ENCODE data around the gene ADARB1. TPM values are rescaled to one million over a fixed set of nuclear protein-coding genes. Genes with fewer than 3 reads are reported as not detected.

The ADARB1 gene
- total RNA-seq, 1 donor from 2014 or later = 25.8 TPM

- H3K9me3 Mint-ChIP-seq (ENCODE audit: unreplicated experiment) = no peaks in the 10 kb centered on the region
- Histone ChIP-seq H3K4me2 (ENCODE audit: low read length) (no peak overlapping the region), H3K9me3 (ENCODE audit: insufficient read depth, low read depth, low read length) (no peaks in the 10 kb centered on the region), H3K27ac (ENCODE audit: low read depth, low read length) (no peak overlapping the region), H4K20me1 (ENCODE audit: insufficient read depth, low read length) (peaks cover 64% of the 10 kb centered on the region), H3K9ac (ENCODE audit: low read length) (no peak overlapping the region), H3K4me1 (ENCODE audit: insufficient read depth, low read length) (no peaks in the 10 kb centered on the region), H3K27me3 (ENCODE audit: insufficient read depth, low read length) (no peaks in the 10 kb centered on the region), H2AFZ (ENCODE audit: low read depth, low read length) (no peak overlapping the region), H3K36me3 (ENCODE audit: insufficient read depth, low read length) (peaks cover 12% of the 10 kb centered on the region), H3K79me2 (ENCODE audit: insufficient read depth, low read length) (peaks cover 9% of the 10 kb centered on the region), H3K4me3 (ENCODE audit: insufficient read depth, low read depth, low read length) (no peak overlapping the region)
- TF ChIP-seq, protein P1, sequence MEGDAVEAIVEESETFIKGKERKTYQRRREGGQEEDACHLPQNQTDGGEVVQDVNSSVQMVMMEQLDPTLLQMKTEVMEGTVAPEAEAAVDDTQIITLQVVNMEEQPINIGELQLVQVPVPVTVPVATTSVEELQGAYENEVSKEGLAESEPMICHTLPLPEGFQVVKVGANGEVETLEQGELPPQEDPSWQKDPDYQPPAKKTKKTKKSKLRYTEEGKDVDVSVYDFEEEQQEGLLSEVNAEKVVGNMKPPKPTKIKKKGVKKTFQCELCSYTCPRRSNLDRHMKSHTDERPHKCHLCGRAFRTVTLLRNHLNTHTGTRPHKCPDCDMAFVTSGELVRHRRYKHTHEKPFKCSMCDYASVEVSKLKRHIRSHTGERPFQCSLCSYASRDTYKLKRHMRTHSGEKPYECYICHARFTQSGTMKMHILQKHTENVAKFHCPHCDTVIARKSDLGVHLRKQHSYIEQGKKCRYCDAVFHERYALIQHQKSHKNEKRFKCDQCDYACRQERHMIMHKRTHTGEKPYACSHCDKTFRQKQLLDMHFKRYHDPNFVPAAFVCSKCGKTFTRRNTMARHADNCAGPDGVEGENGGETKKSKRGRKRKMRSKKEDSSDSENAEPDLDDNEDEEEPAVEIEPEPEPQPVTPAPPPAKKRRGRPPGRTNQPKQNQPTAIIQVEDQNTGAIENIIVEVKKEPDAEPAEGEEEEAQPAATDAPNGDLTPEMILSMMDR (IDR thresholded peaks at IDR 0.05; ENCODE audit: insufficient read depth, low read depth, low read length) = no peak
- TF ChIP-seq EZH2 (IDR thresholded peaks at IDR 0.05; ENCODE audit: insufficient read depth, low read length) = no peak
- FAIRE-seq = no peak
- DNase-seq (ENCODE audit: low read depth) = no peak
- H3K36me3 Mint-ChIP-seq (ENCODE audit: low read depth, unreplicated experiment) = peaks cover 30% of the 10 kb centered on the region
- H3K4me1 Mint-ChIP-seq (ENCODE audit: low read depth, unreplicated experiment) = no peaks in the 10 kb centered on the region
- peak overlapping the region; percentile 2 for H3K27ac Mint-ChIP-seq (ENCODE audit: unreplicated experiment)
- no peak overlapping the region for H3K4me3 Mint-ChIP-seq (ENCODE audit: unreplicated experiment)
- H3K27me3 Mint-ChIP-seq (ENCODE audit: low read depth, unreplicated experiment) = no peaks in the 10 kb centered on the region
Measured at GRCh38 chr21:45265721-45266517, 191.5 kb downstream of the ADARB1 start.

DNA sequence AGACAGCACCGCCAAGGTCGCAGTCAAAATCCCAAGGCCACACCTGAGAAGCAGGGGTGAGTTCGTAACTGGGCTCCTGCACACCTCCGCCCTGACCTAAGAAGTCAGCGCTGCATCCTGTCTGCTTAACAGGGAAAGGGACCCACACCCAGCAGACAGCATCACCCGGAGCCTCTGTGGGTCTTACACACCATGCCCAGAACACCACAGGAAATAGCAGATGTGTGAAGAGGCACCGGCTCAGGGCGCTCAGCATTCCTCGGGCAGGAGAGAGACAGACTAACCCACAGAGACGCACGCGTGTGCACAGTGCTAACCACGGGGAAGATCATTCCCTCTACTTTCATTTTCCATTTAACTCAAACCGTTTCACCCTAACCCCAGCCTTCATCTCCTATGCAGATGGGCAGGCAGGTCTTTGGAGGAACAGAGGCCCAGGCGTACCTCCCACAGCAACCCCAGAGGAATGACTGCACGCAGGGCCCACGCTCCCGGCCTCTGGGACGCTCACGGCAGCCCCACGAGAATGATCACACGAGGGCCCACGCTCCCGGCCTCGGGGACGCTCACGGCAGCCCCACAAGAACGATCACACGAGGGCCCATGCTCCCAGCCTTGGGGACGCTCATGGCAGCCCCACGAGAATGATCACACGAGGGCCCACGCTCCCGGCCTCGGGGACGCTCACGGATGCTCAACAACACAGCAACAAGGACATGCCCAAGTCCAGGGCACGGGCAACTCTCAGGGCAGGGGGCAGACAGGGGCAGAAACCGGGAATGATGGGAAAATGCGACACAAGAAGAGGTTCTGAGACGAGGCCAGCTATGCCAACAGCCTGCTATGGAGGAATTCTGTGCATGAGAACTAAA is 192.4 kb downstream of the ADARB1 start:
- DNase-seq (ENCODE audit: low read depth) (peak; percentile 16), FAIRE-seq (no peak)
- H3K27ac Mint-ChIP-seq (ENCODE audit: unreplicated experiment) = peak overlapping the region; percentile 2
- no peaks in the 10 kb centered on the region for H3K4me1 Mint-ChIP-seq (ENCODE audit: low read depth, unreplicated experiment)
- Histone ChIP-seq H3K9me3 (ENCODE audit: insufficient read depth, low read depth, low read length) (no peaks in the 10 kb centered on the region), H3K27me3 (ENCODE audit: insufficient read depth, low read length) (no peaks in the 10 kb centered on the region), H3K27ac (ENCODE audit: low read depth, low read length) (no peak overlapping the region), H3K36me3 (ENCODE audit: insufficient read depth, low read length) (peaks cover 17% of the 10 kb centered on the region), H3K9ac (ENCODE audit: low read length) (no peak overlapping the region), H3K4me1 (ENCODE audit: insufficient read depth, low read length) (no peaks in the 10 kb centered on the region), H4K20me1 (ENCODE audit: insufficient read depth, low read length) (peaks cover 69% of the 10 kb centered on the region), H2AFZ (ENCODE audit: low read depth, low read length) (no peak overlapping the region), H3K4me3 (ENCODE audit: insufficient read depth, low read depth, low read length) (no peak overlapping the region), H3K79me2 (ENCODE audit: insufficient read depth, low read length) (peaks cover 17% of the 10 kb centered on the region), H3K4me2 (ENCODE audit: low read length) (no peak overlapping the region)
- no peaks in the 10 kb centered on the region for H3K27me3 Mint-ChIP-seq (ENCODE audit: low read depth, unreplicated experiment)
- H3K9me3 Mint-ChIP-seq (ENCODE audit: unreplicated experiment) = peaks cover 3% of the 10 kb centered on the region
- H3K4me3 Mint-ChIP-seq (ENCODE audit: unreplicated experiment) = peak overlapping the region; percentile 4
- H3K36me3 Mint-ChIP-seq (ENCODE audit: low read depth, unreplicated experiment) = peaks cover 30% of the 10 kb centered on the region
- TF ChIP-seq, protein P1 (IDR thresholded peaks at IDR 0.05; ENCODE audit: insufficient read depth, low read depth, low read length) = no peak

Data from astrocyte (in vitro differentiated cells and primary cell).